Measurements from ENCODE around the gene GPR75.

The GPR75 gene
- 1.9 to 2.9 reads per million in 2 donors for total RNA-seq

DNA sequence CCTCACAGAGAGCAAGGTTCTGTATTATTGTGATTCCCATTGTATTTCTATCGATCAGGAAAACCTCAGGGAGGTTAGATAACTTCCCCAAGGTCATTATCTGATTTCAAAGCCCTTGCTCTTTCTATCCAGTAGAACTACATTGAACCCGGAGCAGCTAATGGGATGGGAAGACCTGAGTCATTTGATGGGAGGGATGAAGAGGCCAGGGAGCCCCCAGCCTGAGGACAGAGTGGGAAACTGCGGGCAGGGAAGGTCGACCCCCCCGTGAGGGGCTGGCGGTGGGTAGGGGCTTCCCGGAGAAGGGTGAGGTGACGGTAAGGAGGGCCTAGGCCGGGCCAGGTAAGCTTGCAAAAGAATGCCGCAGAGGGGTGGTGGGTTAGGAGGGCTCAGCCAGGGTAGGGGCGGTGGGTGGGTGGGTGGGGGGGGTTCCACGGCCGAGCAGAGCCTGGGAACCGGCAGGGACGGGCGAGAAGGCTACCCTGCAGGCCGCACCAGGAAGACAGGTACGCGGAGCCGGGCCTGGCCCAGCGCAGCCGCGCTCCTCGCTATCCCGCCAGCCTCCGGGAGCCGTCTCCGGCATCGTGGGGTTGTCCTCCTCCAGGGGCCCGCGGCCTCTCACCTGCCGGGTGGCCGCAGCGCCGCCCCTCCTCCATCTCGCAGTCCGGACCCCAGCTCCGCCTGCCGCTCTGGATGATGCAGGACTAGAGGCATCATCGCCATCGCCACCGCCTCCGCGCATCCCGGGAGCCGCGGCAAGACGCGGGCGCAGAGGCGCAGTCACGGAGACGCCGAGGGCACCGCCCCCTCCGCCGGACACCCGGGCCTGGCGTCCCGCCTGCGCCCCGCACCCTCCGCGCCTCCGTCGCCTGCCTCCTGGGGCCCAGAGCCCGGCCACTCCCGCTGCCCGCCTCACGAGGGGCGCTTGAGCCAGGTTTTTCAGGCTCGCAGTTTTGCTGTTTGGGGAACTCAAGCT lies at the start of gene GPR75:
GPR75 (minus strand) TSS at position 762 of the 976 bp plus-strand sequence. CDS start 5,211 bp downstream, outside the sequence.
- DNase-seq: no peak

DNA sequence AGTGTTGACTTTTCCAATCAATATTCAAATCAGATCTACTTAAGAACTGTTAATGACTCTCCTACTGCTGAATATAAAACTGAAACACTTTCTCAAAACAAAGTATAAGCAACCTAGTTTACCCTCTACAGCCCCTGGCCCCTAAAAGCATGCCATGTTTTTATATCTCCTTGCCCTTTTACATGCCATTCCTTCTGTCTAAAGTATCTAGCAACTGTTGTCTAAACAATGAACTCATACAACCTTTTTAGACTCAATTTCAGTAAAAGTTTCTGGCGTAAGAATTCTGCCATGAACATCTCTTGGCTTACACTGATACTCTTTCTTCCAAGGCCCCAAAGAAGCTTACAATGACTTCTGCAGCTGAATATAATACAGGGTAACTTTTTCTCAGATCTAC lies 47.8 kb upstream of the GPR75 start:
- DNase-seq: no peak

DNA sequence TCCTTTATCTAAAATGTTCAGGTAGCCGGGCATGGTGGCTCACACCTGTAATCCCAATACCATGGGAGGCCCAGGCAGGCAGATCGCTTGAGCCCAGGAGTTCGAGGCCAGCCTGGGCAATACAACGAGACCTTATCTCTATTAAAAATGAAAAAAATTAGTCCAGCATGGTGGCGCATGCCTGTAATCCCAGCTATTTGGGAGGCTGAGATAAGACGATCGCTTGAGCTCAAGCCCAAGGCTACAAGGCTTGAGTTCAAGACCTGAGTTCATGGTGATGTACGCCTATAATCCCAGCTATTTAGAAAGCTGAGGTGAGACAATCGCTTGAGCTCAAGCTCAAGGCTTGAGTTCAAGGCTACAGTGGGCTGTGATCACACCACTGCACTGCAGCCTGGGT lies 45.6 kb upstream of the GPR75 start:
- DNase-seq: no peak

DNA sequence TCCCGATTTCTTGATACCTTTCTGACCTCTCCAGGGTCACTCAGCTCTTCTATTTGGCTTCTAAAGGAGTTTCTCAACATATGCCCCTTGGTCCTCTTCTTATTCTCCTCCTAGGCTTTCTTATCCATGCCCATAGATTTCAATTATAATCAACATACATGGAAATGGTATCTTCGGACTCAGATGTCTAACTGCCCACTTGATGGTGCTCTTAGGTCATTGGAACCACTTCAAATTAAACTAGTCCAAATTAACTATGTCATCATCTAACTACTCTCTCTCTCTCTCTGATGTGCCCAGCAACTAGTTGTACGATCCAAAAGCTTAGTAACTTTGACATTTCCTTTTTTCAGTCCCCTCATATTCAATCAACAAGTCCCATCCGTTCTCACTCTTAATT lies 43.2 kb upstream of the GPR75 start:
- DNase-seq: no peak

DNA sequence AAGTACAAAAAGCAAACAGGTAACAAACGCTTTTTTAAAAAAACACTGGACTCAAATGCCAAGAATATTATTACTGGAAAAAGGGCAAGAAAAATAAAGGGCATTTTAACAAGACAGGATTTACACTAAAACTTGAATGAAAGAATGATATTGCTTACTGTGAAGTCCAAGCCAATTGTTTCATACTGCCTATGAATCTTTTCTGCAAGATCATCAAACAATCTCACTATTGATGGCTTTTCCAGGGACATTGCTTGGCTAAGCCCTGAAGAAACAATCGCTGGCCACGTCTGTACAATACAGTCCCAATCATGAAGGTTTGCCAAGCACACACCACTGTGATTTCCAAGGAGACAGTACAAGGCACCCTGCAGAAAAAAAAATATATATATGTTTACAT lies 41.4 kb upstream of the GPR75 start:
- DNase-seq: no peak

DNA sequence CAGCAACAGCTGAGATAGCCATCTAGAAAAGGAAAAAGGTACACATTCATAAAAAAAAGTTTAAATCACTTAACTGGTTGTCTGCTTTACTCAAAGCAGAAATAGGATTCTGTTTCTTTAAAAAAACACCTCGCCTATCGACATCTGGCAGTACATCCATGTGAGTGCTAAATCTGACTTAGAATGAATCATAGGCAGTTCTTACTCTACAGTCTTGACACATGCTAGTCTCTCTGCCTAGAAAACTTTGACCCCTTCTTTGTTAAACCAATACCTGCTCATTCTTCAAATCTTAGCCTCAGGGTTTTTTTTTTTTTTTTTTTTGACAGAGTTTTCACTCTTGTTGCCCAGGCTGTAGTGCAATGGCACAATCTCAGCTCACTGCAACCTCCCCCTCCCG lies 37.1 kb upstream of the GPR75 start:
- no peak for DNase-seq

DNA sequence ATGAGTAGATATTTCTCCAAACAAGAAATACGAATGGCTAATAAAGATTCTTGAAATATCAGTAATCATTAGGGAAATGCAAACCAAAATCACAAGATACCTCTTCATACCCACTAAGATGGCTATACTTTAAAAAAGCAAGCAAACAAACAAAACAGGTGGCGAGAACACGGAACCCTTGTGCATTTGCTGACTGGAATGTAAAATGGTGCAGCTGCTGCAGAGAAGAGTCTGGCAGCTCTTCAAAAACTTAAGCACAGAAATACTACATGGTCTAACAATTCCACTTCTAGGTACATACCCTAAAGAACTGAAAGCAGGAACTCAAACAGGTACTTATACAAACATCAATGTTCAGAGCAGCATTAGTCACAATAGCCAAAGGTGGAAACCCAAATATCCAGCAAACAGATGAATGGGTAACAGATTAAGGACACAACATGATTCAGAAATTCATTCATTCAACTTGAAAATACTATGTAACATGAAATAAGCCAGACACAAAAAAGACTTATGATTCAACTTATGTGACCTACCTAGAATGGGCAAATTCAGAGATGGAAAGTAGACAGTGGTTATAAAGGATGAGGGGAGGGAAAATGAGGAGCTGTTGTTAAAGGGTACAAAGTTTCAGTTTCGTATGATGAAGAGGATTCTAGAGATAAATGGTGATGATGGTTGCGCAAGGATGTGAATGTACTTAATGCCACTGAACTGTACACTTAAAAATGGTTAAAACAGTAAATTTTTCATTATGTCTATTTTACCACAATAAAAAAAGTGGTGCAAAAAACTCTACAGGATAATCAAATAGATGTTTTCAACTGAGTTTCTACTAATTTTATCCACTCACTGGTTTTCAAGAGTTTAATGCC lies 26.9 kb upstream of the GPR75 start:
- no peak for DNase-seq

DNA sequence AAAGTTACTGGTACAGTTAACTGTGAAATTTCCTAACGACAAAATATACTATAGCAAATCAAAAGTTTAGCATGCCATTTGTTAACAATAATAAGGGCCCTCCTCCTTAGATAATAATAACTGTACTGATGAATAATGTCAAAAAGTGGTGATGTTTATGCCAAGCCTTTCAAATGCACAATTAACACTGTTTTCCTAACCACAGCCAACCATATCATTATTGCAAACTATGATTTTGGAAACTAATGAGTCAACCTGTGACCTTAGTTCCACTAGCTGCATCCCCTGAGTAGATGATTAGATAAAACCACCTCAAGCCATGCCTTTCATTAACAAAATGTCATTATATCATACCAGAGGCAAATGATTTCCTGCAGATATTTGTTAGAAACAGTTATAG lies 25.1 kb upstream of the GPR75 start:
- DNase-seq: no peak

DNA sequence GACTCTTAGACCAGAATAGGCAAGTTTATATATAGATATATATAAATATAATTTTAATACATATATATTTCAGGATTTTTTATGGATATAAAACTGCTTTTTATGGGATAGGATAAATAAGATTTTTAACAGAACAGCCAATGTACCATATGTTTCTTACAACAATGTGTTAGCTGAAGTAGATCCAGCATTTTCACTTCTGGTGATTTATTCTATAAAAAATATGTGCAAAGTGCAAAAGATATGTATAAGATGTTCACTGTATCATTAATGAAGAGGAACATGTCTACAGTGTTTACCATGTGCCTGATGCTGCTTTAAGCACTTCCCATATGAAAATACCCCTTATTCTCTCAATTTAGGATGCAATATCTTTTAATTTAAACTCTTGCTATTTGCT lies 22.2 kb upstream of the GPR75 start:
- no peak for DNase-seq

DNA sequence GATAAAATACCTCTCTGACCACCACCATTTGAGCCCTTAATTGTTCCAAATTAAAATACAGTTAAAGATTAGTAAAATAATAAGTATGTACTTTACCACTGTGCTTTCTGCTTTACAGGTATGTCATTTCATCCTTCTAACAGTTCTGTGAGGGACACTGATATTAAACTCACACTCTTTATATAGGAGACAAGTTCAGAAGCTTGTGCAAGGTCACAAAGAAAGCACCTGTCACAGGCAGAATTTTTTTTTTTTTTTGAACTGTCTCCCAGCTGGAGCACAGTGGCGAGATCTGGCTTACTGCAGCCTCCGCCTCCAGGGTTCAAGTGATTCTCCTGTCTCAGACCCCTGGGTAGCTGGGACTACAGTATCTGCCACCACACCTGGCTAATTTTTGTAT lies 21.6 kb upstream of the GPR75 start:
- no peak for DNase-seq

DNA sequence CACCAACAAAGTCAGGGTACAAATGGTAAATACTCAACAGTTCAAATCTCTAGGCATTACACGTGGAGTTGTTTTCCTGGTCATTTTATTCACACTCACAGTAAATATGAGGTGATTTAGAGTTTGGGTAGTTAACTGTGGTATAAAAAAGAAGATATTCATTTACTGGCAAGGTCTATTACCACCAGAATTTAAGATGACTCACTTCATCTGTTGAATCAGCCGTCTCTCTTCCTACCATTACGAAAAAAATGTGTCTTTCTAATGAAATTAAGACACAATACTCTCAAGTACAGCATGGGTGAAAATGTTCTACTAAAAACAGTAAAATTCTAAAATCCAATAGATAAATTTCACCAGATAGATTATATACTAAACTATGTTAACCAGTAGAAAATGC lies 21.0 kb upstream of the GPR75 start:
- no peak for DNase-seq

DNA sequence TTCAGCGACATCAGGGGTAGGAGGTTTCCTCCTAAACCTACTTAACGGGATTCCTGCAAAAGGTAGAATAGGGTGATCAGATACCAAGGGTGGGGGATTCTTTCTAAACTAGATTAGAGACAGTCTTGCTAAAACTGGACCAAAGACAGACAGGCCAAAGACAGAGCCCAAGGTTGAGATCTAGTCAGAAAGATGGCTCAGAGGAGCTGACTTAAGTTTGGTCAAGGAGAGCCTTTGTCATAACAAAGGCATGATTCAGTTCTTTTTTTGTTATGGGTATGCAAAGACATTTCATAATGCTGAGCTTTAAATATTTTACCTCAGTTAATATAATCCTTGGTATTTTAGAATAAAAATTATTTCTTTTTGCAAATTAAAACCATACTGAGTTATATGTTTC lies 17.8 kb upstream of the GPR75 start:
- DNase-seq: no peak

DNA sequence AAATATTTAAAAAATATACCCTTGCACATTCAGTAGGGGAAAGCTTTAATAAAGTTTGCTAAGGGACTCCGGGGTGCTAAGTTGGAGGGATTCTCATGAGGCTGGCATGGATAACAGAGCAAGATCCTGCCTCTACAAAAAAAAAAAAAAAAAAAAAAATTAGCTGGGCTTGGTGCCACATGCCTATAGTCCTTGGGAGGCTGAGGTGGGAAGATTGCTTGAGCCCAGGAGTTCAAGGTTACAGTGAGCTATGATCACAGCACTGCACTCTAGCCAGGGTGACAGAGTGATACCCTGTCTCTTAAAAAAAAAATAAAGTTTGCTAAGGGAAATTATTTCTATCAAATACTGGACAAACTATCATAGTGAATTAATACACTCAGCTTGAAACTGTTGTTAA lies 17.3 kb upstream of the GPR75 start:
- no peak for DNase-seq

DNA sequence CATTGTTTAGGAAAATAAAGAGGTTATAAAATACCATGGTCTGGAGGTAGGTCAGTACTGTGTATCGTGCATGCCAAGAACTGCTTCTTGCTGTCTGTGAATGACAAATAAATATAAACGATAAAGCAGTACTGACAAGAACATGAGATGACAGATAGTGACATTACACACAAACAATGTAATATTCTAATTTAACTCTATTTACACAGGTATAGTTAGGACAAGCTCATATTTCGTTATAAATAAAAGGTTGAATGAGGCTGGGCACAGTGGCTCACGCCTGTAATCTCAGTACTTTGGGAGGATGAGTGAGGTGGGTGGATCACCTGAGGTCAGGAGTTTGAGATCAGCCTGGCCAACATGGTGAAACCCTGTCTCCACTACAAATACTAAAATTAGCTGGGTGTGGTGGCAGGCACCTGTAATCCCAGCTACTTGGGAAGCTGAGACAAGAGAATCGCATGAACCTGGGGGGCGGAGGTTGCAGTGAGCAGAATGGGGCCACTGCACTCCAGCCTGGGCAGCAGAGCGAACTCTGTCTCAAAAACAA lies 14.7 kb upstream of the GPR75 start:
- no peak for DNase-seq

DNA sequence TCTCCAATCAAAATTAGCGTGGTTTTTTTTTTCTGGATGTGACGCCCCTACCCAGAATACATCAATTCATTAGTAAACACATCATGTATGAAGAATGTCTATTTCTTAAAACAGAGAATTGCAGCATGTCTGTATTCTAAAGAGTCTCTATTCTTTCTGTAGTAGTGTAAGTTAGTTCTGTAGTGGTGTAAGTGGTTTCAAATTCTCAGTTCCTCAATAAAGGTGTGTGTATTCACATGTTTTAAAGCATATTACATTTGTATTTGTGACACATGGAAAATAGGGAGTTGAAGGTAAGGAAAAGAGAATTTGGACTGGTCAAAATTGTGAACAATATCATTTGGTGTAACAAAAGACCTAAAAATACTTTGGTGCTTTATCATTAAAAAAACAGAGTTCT lies 8.0 kb upstream of the GPR75 start:
- no peak for DNase-seq

DNA sequence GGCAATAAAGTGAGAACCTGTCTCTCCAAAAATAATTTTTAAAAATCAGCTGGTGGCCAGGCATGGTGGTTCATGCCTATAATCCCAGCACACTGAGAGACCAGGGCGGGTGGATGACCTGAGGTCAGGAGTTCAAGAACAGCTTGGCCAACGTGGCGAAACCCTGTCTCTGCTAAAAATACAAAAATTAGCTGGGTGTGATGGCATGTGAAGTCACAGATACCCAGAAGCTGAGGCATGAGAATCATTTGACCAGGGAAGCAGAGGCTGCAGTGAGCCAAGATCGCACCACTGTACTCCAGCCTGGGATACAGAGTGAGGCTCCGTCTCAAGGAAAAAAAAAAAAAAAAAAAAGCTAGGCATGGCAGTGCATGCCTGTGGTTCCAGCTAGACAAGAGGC lies 7.4 kb upstream of the GPR75 start:
- DNase-seq: no peak

DNA sequence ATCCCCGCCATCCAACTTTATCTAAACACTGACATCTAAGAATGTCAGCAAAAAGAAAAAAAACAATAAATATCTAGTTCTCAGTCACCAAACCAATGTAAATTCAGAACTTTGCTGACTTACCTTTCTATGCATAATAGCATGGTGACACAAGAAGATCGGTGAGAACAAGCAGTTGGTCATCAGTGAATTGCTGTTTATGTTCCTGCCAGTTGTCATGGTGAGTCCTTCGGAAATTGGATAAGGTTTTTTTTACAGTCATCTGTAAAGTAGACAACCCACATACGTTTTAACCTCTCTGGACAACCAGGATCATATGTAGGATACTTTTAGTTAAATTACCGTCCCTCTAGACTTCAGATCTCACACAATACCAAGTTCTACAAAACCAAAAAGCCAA lies 6.2 kb upstream of the GPR75 start:
- no peak for DNase-seq

DNA sequence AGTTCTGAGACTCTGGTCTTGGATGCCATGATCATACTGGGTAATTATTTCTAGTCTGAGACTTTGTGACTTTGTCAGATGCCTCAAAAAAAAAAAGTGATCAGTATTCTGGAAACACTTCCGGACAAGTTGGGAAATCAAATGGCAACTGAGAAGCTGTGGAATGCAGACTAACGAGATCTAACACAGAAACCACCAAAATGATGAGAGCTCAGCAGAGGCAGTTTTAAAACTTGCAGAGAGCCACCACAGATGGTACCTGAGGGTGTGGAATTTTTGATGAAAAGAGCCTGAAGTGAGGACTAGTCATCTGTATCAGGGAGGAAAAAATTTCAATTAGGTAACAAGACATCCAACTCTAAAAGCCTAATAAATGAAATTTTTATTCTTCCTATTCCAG lies 5.5 kb upstream of the GPR75 start:
- no peak for DNase-seq

DNA sequence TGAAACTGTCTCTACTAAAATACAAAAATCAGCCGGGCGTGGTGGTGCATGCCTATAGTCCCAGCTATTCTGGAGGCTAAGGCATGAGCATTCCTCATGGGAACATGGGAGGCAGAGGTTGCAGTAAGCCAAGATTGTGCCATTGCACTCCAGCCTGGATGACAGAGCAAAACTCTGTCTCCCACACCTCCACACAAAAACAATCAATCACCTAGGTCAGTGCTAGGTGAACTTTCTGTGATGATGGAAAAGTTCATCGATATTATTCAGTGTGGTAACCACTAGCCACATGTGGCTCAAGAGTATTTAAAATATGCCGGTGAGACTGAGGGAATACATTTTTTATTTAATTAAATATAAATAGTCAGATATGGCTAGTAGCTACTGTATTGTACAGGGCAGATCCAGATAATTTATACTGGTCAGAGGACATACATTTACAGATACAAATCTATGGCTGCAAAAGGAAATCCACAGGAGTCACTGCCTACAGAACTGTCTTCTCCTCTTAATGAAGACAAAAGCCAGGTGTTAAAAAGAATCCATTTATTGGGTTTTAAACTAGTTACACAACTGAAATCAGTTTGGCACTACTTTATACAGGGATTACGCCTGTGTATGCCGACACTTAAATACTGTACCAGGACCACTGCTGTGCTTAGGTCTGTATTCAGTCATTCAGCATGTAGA lies 3.9 kb upstream of the GPR75 start:
- DNase-seq: no peak

DNA sequence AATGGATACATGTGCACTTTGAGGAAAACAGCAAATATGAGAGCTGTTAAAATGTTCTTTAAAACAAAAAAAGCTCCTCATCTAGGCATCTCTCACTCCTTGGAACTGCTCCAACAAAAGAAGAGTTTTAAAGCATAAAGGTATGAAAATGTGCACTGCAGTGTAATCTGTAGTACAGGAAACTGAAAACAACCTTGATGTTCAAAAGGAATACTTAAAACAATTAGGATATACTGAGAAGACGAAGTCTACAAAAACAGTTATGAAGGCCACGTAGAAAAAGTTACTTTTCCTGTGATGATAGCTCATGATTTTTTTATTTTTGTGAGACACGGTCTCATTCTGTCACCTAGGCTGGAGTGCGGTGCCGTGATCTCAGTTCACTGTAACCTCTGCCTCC lies 2.1 kb upstream of the GPR75 start:
- DNase-seq: no peak

DNA sequence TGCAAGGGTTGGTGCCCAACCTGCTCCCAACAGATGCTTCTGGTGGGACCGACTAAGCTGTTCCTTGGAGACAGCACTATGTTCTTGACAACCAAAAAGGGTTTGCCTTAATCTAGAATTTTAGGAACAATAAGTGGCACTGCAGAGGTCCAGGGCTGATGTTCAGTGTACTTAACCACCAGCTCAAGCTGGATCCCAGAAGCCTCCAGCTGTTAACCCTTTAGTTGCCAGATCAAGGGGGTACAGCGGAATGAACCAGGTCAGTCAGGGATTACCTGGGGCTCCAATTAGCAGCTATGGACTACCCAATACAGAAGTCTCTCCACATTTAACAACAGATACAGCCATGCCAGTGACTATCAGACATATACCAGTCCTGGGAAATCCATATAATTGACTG lies 3.5 kb downstream of the GPR75 start:
- no peak for DNase-seq

DNA sequence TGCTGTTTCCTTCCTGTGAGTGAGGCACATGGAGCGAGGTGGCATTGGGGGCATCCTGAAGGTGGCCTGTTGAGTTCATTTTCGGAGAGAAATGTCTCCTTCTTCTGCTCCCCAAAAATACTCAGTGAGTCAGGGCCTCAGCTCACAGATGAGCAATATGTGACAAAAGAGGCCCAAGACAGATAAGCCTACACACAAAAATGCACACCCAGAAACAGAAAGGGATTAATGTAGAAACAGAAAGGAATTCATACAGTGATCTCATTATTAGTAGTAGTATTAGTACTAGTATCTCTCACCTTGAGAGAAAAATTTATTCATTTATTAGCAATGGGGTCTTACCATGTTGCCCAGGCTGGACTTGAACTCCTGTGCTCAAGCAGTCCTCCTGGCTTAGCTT lies 5.1 kb downstream of the GPR75 start:
- DNase-seq: no peak

DNA sequence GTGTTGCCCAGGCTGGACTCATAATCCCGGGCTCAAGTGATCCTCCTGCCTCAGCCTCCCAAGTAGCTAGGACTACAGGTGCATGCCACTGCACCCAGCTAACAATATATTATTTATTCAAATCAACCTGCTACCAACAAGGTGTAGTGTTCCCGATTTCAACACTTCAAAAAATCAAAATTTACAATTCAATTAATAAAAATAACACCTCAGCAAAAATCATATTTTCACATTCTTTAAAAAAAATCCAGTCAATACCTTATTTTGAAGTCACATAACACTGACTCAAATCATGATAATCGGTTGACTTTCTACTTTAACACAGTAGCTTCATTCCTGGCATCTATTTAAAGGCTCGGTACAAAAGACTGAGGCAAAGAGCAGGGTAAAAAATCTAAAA lies 7.2 kb downstream of the GPR75 start:
- no peak for DNase-seq
